DOHH2 (cell line): ENCODE measurements around the gene EHD2.
"Not testable (repeated sequence)": the region's sequence is repeated elsewhere in the genome, so short reads cannot be mapped to it uniquely, and the experiment has no call there.

Experiments
- CTCF ChIP-seq: fragments of 200-600 bp; sonication (generic); IDR thresholded peaks from one replicate; pipeline ENCODE4 v1.5.1; 2014; ENCODE audit warnings: antibody characterized with exemption, mild to moderate bottlenecking, low read depth, low read length; ENCODE audit not compliant: poor library complexity, severe bottlenecking
- EZH2phosphoT487 ChIP-seq: fragments of 200-600 bp; sonication (generic); IDR thresholded peaks from 2 replicates; pipeline ENCODE4 v1.6.1; 2017; ENCODE audit warnings: borderline replicate concordance, mild to moderate bottlenecking, antibody characterized with exemption, low read length, moderate library complexity, mixed read lengths

- TF ChIP-seq CTCF, EZH2phosphoT487: not testable (repeated sequence)
These were observed 64.2 kb downstream of the EHD2 start for GRCh38 chr19:47777245-47778048.
